ENCODE results near the gene SEMA3A.

- TF ChIP-seq ZNF416 (CRISPR knock-in tag; IDR thresholded peaks at IDR 0.05) (no peak), NR2C2 (CRISPR knock-in tag; IDR thresholded peaks at IDR 0.05) (no peak), USF2 (CRISPR knock-in tag; IDR thresholded peaks at IDR 0.05) (no peak), CTCF (IDR thresholded peaks at IDR 0.05) (no peak), ZNF317 (CRISPR knock-in tag; IDR thresholded peaks at IDR 0.05; ENCODE audit: borderline replicate concordance, low read depth) (no peak), PRDM15 (CRISPR knock-in tag; IDR thresholded peaks at IDR 0.05) (no peak), ARID4B (CRISPR knock-in tag; IDR thresholded peaks at IDR 0.05; ENCODE audit: borderline replicate concordance) (no peak), NR1H2 (CRISPR knock-in tag; IDR thresholded peaks at IDR 0.05) (no peak)
Measured at GRCh38 chr7:84176716-84177115, 17.9 kb downstream of the SEMA3A start.
